ENCODE data around the gene PLA2G15.

Gene PLA2G15, protein sequence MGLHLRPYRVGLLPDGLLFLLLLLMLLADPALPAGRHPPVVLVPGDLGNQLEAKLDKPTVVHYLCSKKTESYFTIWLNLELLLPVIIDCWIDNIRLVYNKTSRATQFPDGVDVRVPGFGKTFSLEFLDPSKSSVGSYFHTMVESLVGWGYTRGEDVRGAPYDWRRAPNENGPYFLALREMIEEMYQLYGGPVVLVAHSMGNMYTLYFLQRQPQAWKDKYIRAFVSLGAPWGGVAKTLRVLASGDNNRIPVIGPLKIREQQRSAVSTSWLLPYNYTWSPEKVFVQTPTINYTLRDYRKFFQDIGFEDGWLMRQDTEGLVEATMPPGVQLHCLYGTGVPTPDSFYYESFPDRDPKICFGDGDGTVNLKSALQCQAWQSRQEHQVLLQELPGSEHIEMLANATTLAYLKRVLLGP

GRCh38 chr16:68244903-68245853 is at the start of gene PLA2G15:
Gene PLA2G15 (plus strand): TSS chr16:68245373. CDS start chr16:68245427, 54 bp downstream.
- peak; percentile 93 for DNase-seq

GRCh38 chr16:68197250-68197649 is 47.9 kb upstream of the PLA2G15 start:
- no peak for DNase-seq

GRCh38 chr16:68200088-68200783 is 44.9 kb upstream of the PLA2G15 start:
- no peak for DNase-seq

- no peak for DNase-seq
Observed at GRCh38 chr16:68202091-68202519, 43.1 kb upstream of the PLA2G15 start.

DNA sequence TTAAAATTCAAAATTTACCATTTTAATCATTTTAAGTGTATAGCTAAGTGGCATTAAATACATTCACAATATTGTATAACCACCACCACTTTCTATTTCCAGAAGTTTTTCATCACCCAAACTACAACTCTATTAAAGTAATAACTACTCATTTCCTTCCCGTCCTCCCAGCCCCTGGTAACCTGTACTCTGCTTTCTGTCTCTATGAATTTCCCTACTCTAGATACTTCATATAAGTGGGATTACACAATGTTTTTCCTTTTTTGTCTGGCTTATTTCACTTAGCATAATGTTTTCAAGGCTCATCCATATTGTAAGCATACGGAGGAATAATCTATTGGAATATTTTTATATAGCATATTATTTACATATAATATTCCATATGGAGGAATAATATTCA is 38.9 kb upstream of the PLA2G15 start:
- no peak for DNase-seq

DNA sequence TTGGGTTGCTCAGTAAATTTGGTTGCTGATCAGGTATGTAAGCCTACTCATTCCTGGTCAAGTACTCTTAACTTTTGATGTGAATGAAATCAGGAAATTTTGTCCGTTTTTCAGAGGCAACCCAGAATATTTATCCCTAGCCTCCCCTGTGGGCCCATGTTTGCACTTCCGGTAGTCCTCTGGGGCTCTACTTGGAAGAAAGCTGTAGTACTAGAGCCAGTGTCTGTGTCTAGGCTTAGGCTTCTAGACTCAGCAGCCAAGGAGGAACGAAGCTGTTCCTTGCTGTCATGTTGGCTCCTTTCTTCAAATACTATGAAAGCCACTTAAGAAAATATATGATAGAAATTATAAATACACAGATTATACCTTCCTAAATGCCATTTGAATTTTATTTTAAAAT is 30.4 kb upstream of the PLA2G15 start:
- no peak for DNase-seq

DNA sequence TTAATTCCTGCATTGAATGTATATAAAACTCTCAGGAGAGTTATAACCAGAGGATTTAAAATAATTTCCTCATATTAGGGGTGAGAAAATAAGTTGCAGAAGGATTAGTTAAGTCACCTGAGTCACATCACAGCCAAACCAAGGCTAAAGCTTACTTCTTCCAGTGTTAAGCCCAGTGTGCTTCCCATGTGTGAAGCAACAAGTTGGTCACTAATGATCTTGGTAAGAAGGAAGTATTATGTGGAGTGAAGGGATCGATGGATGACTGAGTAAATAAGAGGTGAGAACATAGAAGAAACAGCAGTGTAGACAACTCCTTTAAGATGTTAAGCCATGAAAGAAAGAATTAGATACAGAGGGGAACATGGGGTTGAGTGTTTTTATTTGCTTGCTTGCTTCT is 29.9 kb upstream of the PLA2G15 start:
- no peak for DNase-seq

GRCh38 chr16:68216240-68216639 is 28.9 kb upstream of the PLA2G15 start:
- DNase-seq, result no peak

DNA sequence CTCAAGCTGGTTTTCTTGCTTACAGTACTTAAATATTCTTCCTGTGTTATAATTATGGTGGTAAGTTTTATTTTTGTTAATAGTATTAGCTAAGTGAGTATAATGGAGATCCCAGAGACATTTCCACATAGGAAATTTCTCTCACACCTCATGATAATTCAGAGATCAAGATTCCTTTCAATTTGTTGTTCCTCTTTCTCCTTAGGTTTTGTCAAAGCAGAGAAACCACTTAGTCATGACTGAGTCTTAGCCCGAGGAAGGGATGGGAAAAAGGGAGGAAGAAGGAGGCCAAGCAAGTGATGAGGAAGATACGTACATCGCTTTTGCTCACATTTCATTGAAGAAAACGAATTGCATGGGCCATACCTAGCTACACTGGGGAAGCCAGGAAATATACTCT is 27.7 kb upstream of the PLA2G15 start:
- DNase-seq, result no peak

- DNase-seq, result no peak
Observed at GRCh38 chr16:68219725-68220351, 25.3 kb upstream of the PLA2G15 start.

GRCh38 chr16:68223072-68223471 is 22.1 kb upstream of the PLA2G15 start:
- no peak for DNase-seq

DNA sequence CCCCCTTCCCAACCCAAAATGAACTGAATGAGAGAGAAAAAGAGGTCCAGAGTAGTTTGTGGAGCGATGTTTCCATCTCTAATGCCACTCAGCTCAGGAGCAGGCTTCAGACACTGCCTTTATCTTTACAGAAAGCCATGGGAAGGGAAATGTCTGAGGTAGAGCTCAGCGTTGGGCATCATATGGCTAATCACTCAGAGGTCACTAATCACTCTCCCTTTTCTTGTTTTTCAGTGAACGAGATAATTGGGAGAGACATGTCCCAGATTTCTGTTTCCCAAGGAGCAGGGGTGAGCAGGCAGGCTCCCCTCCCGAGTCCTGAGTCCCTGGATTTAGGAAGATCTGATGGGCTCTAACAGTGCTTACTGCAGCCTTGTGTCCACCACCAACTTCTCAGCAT is 19.1 kb upstream of the PLA2G15 start:
- DNase-seq, result no peak

GRCh38 chr16:68227183-68227793 is 17.9 kb upstream of the PLA2G15 start:
- DNase-seq, result no peak

GRCh38 chr16:68227850-68228553 is 17.2 kb upstream of the PLA2G15 start:
- DNase-seq, result no peak

GRCh38 chr16:68228652-68229051 is 16.5 kb upstream of the PLA2G15 start:
- DNase-seq, result no peak

DNA sequence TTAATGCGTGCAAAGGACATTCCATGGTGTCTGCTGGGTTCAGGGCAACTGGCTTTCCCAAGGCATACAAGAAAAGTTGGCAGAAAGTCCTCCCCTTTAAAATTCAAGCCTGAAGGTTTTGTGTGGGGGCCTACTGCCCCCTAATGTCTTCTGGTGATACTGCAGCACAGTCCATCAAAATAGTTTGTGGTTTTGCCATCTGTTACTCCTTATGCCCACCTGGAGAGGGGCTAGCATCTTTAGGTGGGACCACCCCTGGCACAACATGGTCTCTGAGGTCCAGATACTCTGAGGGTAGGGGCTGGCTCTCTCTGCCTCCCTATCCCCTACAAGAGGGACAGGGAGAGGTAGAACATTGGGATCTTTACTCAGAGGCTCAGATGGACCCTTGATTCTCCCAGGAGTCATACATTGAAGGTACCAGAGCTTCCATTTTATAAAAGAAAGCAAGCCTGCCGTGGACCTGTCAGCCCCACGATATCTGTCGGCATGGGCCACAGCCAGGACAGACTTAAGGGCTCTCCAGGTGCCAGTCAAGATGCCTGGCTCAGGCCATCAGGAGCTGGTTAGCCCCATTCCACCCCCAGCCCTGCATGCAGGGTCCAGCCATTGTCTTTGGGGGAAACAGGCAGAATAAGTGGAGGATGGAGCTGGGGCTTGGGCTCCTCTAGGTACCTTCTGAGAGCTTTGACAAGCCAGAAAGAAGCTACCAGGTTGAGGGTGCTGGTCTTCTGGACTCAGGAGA is 15.6 kb upstream of the PLA2G15 start:
- peak; percentile 45 for DNase-seq

GRCh38 chr16:68230176-68230571 is 15.0 kb upstream of the PLA2G15 start:
- DNase-seq, result no peak

DNA sequence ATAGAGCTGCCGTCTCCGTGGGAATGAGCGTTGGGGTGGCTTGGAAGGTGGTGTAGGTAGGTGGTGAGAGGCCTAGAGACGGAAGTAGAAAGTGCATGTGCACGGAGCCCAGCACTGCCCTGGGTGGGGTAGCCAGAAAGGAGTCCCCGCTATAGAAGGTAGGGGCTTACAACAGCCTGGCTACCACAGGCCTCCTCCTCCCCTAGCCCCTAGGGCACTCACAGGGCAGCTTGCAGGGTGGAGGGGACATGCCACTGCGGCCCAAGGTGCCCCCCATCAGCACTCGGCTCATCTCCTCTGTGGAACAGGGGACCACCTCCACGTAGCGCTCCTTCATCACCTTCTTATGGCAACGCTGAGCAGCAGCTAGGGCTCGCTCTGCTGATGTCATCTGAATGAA is 14.2 kb upstream of the PLA2G15 start:
- DNase-seq, result no peak

GRCh38 chr16:68231384-68232136 is 13.6 kb upstream of the PLA2G15 start:
- no peak for DNase-seq

- DNase-seq, result no peak
Observed at GRCh38 chr16:68232335-68232734, 12.8 kb upstream of the PLA2G15 start.
